PFSK-1 (cell line): ENCODE measurements around the gene MAU2.

Experiments
- FOXP2 ChIP-seq: optimal IDR thresholded peaks from 2 replicates; pipeline ENCODE3; 2011; ENCODE audit warnings: borderline replicate concordance, control low read depth, inconsistent platforms; ENCODE audit not compliant: insufficient read depth; ENCODE audit errors: extremely low read length, extremely low read depth
- POLR2AphosphoS5 ChIP-seq: IDR thresholded peaks from 2 replicates; pipeline ENCODE4 v1.6.1; 2012; ENCODE audit warnings: low read depth, mild to moderate bottlenecking, control low read depth, low read length, moderate library complexity
- SIN3A ChIP-seq: IDR thresholded peaks from 2 replicates; pipeline ENCODE4 v1.6.1; 2012; ENCODE audit warnings: mild to moderate bottlenecking, low read length, moderate library complexity, borderline replicate concordance; ENCODE audit not compliant: insufficient read depth
- TAF1 ChIP-seq: IDR thresholded peaks from 2 replicates; pipeline ENCODE4 v1.6.1; 2012; ENCODE audit warnings: low read length, control low read depth, borderline replicate concordance; ENCODE audit not compliant: insufficient read depth
- TF ChIP-seq, protein P1 (sequence below), 2 experiments: IDR thresholded peaks; 2 replicates each; pipeline versions ENCODE4 v1.6.1 to v1.8.0; 2011 to 2012; ENCODE audit warnings: low read depth in 2 of 2, low read length in 2 of 2, control low read depth in 1 of 2, inconsistent platforms in 1 of 2, mild to moderate bottlenecking in 1 of 2, moderate library complexity in 1 of 2; ENCODE audit not compliant: insufficient read depth in 1 of 2

DNA sequence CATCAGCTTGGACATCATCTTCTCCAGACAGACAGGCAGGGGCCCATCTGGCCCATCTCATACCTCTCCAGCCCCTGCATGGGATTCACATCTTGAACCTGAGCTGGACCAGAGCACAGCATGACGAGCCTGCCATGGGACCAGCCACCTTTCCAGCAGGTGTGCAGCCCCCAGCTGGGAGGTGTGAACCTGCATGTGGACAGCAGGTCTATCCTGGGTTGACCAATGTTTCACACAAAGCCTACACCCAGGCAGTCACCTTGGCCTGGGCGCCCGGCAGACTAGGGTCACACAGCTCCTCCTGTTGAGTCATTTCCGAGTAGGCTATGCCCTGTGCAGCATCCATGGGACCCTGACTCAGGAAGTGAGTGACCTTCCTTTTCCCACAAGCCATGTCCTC, 41.4 kb downstream of the MAU2 start:
- TF ChIP-seq POLR2AphosphoS5 = no peak
- no peak for TF ChIP-seq SIN3A
- TF ChIP-seq, protein P1, sequence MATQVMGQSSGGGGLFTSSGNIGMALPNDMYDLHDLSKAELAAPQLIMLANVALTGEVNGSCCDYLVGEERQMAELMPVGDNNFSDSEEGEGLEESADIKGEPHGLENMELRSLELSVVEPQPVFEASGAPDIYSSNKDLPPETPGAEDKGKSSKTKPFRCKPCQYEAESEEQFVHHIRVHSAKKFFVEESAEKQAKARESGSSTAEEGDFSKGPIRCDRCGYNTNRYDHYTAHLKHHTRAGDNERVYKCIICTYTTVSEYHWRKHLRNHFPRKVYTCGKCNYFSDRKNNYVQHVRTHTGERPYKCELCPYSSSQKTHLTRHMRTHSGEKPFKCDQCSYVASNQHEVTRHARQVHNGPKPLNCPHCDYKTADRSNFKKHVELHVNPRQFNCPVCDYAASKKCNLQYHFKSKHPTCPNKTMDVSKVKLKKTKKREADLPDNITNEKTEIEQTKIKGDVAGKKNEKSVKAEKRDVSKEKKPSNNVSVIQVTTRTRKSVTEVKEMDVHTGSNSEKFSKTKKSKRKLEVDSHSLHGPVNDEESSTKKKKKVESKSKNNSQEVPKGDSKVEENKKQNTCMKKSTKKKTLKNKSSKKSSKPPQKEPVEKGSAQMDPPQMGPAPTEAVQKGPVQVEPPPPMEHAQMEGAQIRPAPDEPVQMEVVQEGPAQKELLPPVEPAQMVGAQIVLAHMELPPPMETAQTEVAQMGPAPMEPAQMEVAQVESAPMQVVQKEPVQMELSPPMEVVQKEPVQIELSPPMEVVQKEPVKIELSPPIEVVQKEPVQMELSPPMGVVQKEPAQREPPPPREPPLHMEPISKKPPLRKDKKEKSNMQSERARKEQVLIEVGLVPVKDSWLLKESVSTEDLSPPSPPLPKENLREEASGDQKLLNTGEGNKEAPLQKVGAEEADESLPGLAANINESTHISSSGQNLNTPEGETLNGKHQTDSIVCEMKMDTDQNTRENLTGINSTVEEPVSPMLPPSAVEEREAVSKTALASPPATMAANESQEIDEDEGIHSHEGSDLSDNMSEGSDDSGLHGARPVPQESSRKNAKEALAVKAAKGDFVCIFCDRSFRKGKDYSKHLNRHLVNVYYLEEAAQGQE (IDR thresholded peaks at IDR 0.05; ENCODE audit: insufficient read depth in 1 of 2, low read depth in 2 of 2, low read length in 2 of 2) = no peak
- TF ChIP-seq FOXP2 = no peak
- no peak for TF ChIP-seq TAF1
